Fibroblast of pulmonary artery (primary cell): ENCODE data around the gene PTPRN2.

ENCODE experiments used
- DNase-seq: peaks from one replicate; pipeline ENCODE4 v3.0.0-alpha.2; 2010; ENCODE audit warnings: low read depth
- H3K4me3 ChIP-seq: replicated peaks from 2 replicates; pipeline ENCODE4 v1.5.1; 2011; ENCODE audit warnings: low read depth, mild to moderate bottlenecking, control low read depth, low read length, moderate library complexity
- TF ChIP-seq, protein P1 (sequence below): IDR thresholded peaks from 2 replicates; pipeline ENCODE4 v1.5.1; 2011; ENCODE audit warnings: mild to moderate bottlenecking, control low read depth, low read length, inconsistent platforms; ENCODE audit errors: missing control alignments

The PTPRN2 gene

DNA sequence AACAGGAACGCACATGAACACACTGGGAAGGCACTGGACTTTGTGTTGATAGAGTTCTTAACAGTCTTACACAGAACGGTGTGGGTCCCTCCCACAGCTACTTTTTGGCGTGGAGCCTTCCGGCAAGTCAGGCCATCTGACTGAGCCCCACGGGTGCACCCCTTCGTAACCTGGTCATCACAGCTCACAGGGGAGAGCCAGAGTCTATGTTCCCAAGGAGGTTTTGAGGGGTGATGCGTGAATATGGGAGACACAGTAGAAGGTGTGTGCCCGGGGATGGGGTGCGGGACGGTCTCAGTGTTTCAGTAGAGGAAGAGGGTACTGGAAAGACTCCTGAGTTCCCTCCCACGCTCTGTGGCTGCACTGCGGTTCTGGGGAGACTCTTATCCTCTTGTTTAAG, 959.2 kb downstream of the PTPRN2 start:
- no peak overlapping the region for H3K4me3 ChIP-seq
- no peak for DNase-seq
- TF ChIP-seq, protein P1, sequence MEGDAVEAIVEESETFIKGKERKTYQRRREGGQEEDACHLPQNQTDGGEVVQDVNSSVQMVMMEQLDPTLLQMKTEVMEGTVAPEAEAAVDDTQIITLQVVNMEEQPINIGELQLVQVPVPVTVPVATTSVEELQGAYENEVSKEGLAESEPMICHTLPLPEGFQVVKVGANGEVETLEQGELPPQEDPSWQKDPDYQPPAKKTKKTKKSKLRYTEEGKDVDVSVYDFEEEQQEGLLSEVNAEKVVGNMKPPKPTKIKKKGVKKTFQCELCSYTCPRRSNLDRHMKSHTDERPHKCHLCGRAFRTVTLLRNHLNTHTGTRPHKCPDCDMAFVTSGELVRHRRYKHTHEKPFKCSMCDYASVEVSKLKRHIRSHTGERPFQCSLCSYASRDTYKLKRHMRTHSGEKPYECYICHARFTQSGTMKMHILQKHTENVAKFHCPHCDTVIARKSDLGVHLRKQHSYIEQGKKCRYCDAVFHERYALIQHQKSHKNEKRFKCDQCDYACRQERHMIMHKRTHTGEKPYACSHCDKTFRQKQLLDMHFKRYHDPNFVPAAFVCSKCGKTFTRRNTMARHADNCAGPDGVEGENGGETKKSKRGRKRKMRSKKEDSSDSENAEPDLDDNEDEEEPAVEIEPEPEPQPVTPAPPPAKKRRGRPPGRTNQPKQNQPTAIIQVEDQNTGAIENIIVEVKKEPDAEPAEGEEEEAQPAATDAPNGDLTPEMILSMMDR = no peak

DNA sequence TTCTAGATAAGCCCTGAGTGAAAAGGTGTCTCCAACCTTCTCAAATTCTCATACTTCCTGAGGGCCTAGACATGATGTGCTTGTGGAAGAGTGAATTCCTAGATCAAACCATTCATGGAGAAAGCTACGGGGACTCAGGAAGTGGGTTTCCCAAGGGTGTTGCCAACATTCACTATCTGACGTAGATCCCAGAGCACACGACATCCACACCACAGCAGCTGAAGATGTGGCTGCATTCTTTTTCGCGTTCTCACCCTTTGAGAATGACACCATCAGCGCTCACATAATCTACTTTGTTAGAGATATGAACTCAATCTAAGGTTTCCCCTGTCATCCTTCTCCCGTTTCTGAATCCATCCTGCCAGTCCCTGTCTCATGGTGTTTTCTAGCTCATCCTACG, 960.0 kb downstream of the PTPRN2 start:
- DNase-seq = peak; percentile 3
- TF ChIP-seq, protein P1 = no peak
- H3K4me3 ChIP-seq = no peak overlapping the region

DNA sequence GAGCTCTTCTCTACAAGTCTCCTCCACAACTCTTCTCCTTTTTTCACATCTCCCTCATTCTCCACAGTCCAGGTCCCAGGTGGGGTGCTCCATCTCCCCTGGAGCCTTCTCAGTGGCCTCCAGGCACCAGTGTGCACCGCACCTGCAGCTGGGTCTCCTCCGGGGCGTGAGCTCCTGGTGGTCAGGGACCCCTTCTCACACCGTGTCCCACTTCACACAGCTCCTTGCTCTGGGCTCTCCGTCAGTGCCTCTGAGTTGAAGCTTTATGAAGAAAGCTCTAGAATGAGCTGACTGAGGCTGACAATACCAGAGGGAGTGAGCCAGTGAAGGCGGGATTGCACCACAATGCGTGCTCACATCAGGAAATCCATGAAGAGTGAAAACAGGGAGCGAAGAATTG, 960.6 kb downstream of the PTPRN2 start:
- DNase-seq = no peak
- TF ChIP-seq, protein P1 = no peak
- H3K4me3 ChIP-seq = no peak overlapping the region

GRCh38 chr7:157625973-157626742, 961.5 kb downstream of the PTPRN2 start:
- TF ChIP-seq, protein P1 = no peak
- DNase-seq = no peak
- H3K4me3 ChIP-seq = no peak overlapping the region

GRCh38 chr7:157623556-157623955, 964.1 kb downstream of the PTPRN2 start:
- TF ChIP-seq, protein P1 = no peak
- DNase-seq = no peak
- no peak overlapping the region for H3K4me3 ChIP-seq

DNA sequence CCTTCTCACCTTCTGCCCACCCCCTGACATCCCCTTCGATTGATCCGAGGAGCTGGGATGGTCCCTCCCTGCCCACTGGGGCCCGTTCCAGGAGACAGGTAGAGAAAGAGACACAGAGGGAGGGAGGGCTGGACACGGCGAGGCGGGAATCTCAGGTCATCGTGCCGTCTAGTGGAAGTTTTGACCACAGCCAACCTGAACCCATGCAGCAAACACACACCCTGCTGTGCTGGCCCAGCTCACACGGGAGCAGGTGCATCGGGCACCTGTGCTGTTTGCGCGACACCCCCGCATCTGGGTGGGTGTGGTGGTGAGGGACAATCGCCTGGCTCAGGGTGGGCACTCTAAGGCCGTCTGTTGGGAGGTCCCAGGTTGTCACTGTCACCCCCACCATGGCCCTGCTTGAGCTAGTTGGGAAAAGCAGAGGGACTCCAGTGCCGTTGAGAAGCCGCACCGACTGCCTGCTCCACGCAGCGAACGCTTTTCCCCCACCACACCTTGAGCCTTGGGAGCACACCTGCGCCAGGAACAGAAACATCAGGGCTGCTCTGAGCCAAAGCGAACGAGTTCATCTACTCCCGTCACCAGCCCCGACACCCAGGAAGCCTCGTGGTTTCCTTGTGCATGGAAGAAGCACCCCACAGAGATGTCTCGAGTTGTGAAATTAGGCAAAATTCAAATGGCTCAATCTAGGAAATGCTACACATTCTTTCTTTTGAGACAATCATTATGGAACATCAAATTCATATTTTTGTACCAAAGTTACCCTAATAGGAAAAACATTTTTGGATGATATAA, 965.0 kb downstream of the PTPRN2 start:
- TF ChIP-seq, protein P1 = no peak
- no peak for DNase-seq
- no peak overlapping the region for H3K4me3 ChIP-seq
